Mononuclear cell (primary cell): ENCODE measurements around the gene IKZF3. TPM values are rescaled to one million over a fixed set of nuclear protein-coding genes. Genes with fewer than 3 reads are reported as not detected.
"Not testable (repeated sequence)": the region's sequence is repeated elsewhere in the genome, so short reads cannot be mapped to it uniquely, and the experiment has no call there.

Source experiments
- H3K27me3 ChIP-seq: 2 replicates; pipeline ENCODE4 v1.6.0; 2011; ENCODE audit warnings: low read length, control low read depth; ENCODE audit not compliant: insufficient read depth
- H3K4me1 ChIP-seq: 2 replicates; pipeline ENCODE4 v1.5.1; 2011; ENCODE audit warnings: mild to moderate bottlenecking, low read length, control low read depth; ENCODE audit not compliant: insufficient read depth
- H3K4me3 ChIP-seq: 2 replicates; pipeline ENCODE4 v1.5.1; 2011; ENCODE audit warnings: mild to moderate bottlenecking, low read length, moderate library complexity
- H3K9me3 ChIP-seq: 2 replicates; pipeline ENCODE4 v1.5.1; 2011; ENCODE audit warnings: low read depth, mild to moderate bottlenecking, control low read depth, low read length
- total RNA-seq: library from RNA; depleted of rRNA; stranded (reverse); fragments of >200 nt; gene quantifications from one replicate; pipeline ENCODE4 v1.2.3, GENCODE V29; 2012

Gene IKZF3
- total RNA-seq, 1 donor = 47.5 TPM

GRCh38 chr17:39867880-39868553 is 3.9 kb upstream of the IKZF3 start, which contains the start of gene ZPBP2:
TSS of gene ZPBP2 (plus strand) at chr17:39868202. CDS start at chr17:39868355, 153 bp downstream.
- Histone ChIP-seq H3K27me3 (peaks cover 35% of the 10 kb centered on the region), H3K4me1 (peaks cover 46% of the 10 kb centered on the region), H3K4me3 (peak within 1 kb of the TSS; percentile 22)

GRCh38 chr17:39867084-39867879 is 3.2 kb upstream of the IKZF3 start:
- Histone ChIP-seq H3K27me3 (peaks cover 41% of the 10 kb centered on the region), H3K4me1 (peaks cover 46% of the 10 kb centered on the region), H3K9me3 (no peaks in the 10 kb centered on the region), H3K4me3 (peak overlapping the region; percentile 22)

More at GRCh38 chr17:39867880-39868553, 3.9 kb upstream of the IKZF3 start, which contains the start of gene ZPBP2:
- no peaks in the 10 kb centered on the region for H3K9me3 ChIP-seq

DNA sequence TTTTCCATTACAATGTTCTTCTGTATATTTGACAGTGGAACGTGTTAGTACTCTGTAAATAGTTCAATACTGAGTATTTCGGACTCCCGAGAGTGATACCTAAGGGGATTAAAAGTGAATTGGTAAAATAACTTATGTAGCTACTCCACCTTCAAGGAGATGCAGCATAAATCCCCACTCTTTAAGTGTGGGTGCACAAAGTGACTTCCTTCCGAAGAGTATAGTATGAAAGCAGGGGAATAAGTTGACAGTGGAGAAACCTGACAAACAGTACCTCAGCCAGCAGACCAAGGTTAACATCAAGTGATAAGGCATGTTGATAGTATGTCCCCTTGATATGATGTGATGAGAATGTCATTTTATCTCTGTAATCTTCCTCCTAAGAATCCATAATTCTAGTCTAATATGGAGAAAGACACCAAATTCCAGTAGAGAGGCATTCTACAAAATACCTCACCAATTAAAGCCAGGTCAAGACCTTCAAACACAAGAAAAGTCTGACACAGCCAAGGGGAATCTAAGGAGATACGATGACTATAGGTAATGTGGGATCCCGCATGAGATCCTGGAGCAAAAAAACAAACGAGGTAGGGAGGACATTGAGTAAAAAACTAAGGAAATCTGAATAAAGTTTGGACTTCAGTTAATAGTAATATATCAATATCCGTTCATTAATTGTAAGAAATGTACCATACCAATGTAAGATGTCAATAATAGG is 2.1 kb upstream of the IKZF3 start:
- Histone ChIP-seq H3K4me3 (no peak overlapping the region), H3K9me3 (no peaks in the 10 kb centered on the region), H3K27me3 (peaks cover 50% of the 10 kb centered on the region), H3K4me1 (peaks cover 46% of the 10 kb centered on the region)

GRCh38 chr17:39863244-39863917 is 731 bp downstream of the IKZF3 start:
- H3K9me3 ChIP-seq = no peaks in the 10 kb centered on the region
- H3K4me1 ChIP-seq = peaks cover 54% of the 10 kb centered on the region
- H3K27me3 ChIP-seq = peaks cover 48% of the 10 kb centered on the region
- H3K4me3 ChIP-seq = peak overlapping the region; percentile 75

- Histone ChIP-seq H3K4me3 (peak overlapping the region; percentile 17), H3K9me3 (no peaks in the 10 kb centered on the region), H3K4me1 (peaks cover 43% of the 10 kb centered on the region), H3K27me3 (peaks cover 32% of the 10 kb centered on the region)
Measured at GRCh38 chr17:39861235-39861634, 2.9 kb downstream of the IKZF3 start.

DNA sequence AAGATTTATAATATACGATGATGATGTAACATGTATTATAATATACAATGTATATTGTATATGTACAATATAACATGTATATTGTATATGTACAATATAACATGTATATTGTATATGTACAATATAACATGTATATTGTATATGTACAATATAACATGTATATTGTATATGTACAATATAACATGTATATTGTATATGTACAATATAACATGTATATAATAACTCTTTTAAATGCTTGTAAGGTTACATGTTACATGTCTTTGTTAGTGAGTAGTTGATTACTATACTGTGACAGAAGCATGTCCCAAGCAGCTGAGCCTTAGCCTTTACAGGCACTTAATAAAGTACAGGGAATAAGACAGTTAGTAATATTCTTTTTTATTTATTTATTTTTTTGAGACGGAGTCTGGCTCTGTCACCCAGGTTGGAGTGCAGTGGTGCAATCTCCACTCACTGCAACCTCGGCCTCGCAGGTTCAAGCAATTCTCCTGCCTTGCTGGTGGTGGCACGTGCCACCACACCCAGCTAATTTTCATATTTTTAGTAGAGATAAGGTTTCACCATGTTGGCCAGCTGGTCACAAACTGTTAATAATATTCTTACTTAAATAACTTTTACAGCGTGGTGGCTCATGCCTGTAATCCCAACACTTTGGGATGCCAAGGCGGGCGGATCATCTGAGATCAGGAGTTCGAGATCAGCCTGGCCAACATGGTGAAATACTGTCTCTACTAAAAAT is 8.0 kb downstream of the IKZF3 start:
- H3K4me1 ChIP-seq = peaks cover 27% of the 10 kb centered on the region
- not testable (repeated sequence) for H3K9me3 ChIP-seq, H3K4me3 ChIP-seq, H3K27me3 ChIP-seq

- Histone ChIP-seq H3K4me3 (no peak overlapping the region), H3K4me1 (peaks cover 25% of the 10 kb centered on the region), H3K9me3 (no peaks in the 10 kb centered on the region), H3K27me3 (no peaks in the 10 kb centered on the region)
Measured at GRCh38 chr17:39854909-39855308, 9.2 kb downstream of the IKZF3 start.

DNA sequence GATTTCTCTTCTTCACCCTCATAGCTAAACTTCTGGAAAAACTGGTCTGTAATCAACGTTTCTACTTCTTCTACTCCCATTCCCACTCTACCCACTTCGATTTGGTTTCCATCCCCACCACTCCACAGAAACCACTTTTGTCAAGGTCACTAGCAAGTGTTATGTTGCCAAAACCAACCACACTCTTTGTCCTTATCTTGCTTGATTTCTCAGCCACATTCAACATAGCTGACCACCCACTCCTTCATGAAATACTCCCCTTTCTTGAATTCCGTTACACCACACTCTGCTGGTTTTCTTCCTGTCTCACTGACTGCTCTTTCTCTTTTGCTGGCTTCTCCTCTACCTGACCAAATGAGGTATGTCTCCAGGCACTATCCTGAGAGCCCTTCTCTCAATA is 11.9 kb downstream of the IKZF3 start:
- H3K9me3 ChIP-seq = no peaks in the 10 kb centered on the region
- H3K27me3 ChIP-seq = no peaks in the 10 kb centered on the region
- H3K4me3 ChIP-seq = no peak overlapping the region
- peaks cover 30% of the 10 kb centered on the region for H3K4me1 ChIP-seq

- H3K27me3 ChIP-seq, H3K4me3 ChIP-seq, H3K9me3 ChIP-seq: not testable (repeated sequence)
- H3K4me1 ChIP-seq = peaks cover 28% of the 10 kb centered on the region
Measured at GRCh38 chr17:39850186-39850585, 13.9 kb downstream of the IKZF3 start.

GRCh38 chr17:39848600-39848999 is 15.5 kb downstream of the IKZF3 start:
- Histone ChIP-seq H3K27me3 (no peaks in the 10 kb centered on the region), H3K4me1 (peaks cover 30% of the 10 kb centered on the region), H3K9me3 (no peaks in the 10 kb centered on the region), H3K4me3 (no peak overlapping the region)

DNA sequence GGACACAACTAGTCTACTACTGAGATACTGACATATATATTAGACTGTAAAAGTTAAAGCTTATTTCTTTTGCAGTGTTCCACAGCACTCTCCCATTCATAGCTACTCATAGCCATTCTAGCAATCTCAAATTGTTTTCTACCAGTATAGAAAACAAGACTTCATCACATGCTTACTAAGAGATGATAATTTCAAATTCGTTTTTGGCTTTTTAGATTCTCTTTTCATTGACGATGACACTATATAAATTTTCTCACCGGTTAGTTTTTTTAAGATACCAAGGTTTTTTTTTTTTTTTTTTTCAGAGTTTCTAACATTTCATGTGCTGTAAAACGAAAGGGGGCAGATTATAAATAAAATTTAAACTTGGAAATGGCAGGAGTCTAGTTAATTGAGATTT is 17.9 kb downstream of the IKZF3 start:
- no peaks in the 10 kb centered on the region for H3K27me3 ChIP-seq
- no peak overlapping the region for H3K4me3 ChIP-seq
- peaks cover 22% of the 10 kb centered on the region for H3K4me1 ChIP-seq
- H3K9me3 ChIP-seq = no peaks in the 10 kb centered on the region

DNA sequence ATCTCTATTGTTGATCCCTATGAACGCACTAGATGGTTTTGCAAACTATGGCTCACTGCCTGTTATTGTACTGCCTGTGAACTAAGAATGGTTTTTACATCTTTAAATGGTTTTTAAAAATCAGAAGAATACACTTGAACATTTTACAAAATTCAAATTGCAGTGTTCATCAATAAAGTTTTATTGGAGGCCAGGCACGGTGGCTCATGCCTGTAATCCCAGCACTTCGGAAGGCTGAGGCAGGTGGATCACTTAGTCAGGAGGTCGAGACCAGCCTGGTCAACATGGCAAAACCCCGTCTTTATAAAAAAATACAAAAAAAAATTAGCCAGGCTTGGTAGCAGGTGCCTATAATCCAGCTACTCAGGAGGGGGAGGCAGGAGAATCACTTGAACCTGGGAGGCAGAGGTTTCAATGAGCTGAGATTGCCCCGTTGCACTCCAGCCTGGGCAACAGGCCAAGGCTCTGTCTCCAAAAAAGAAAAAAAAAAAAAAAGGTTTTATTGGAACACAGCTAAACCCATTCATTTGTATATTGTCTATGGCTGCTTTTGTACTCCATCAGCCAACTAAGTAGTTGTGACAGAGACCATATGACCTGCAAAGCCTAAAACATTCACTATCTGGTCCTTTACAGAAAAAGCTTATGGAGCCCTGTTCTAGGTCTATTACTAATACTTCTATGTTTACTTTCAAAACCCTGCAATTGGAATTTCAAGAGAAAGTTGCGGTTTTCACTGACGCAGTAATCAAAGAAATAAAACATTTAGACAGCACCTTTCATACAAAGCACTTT is 18.9 kb downstream of the IKZF3 start:
- H3K9me3 ChIP-seq = no peaks in the 10 kb centered on the region
- no peaks in the 10 kb centered on the region for H3K27me3 ChIP-seq
- peaks cover 22% of the 10 kb centered on the region for H3K4me1 ChIP-seq
- H3K4me3 ChIP-seq = no peak overlapping the region

DNA sequence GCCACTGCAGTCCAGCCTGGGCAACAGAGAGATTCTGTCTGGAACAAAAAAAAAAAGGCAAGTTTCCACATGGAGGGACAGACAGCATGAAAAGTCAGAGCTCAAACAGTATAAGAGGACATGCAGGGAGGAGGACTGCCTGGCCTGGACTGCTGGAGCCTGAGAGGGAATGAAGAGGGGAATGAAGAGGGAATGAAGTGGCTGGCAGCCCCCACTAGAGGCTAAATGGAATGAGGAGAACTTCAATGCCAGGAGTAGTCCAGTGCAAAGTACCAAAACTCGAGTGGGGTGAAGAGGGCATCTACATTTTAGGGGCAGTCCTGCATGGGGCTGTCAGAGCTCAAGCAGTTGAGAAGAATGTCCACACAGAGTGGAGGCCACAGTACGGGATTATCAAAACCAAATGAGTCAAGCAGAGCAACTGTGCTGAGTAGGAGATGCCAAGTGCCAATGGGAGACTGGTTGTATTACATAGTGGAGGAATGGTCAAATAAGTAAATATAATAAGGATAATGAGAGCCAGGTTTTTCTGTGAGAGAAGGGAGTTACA is 22.9 kb downstream of the IKZF3 start:
- Histone ChIP-seq H3K9me3 (peaks cover 12% of the 10 kb centered on the region), H3K27me3 (no peaks in the 10 kb centered on the region), H3K4me3 (no peak overlapping the region), H3K4me1 (peaks cover 6% of the 10 kb centered on the region)
